GM18519 (cell line): ENCODE results near the gene BRD1.

Experiments used
- ATAC-seq: cut with Tn5 transposase; IDR thresholded peaks from one replicate; pipeline ENCODE4 v1.9.1; 2021; ENCODE audit warnings: mild to moderate bottlenecking, moderate library complexity; ENCODE audit not compliant: unreplicated experiment, low FRiP score

BRD1 gene

DNA sequence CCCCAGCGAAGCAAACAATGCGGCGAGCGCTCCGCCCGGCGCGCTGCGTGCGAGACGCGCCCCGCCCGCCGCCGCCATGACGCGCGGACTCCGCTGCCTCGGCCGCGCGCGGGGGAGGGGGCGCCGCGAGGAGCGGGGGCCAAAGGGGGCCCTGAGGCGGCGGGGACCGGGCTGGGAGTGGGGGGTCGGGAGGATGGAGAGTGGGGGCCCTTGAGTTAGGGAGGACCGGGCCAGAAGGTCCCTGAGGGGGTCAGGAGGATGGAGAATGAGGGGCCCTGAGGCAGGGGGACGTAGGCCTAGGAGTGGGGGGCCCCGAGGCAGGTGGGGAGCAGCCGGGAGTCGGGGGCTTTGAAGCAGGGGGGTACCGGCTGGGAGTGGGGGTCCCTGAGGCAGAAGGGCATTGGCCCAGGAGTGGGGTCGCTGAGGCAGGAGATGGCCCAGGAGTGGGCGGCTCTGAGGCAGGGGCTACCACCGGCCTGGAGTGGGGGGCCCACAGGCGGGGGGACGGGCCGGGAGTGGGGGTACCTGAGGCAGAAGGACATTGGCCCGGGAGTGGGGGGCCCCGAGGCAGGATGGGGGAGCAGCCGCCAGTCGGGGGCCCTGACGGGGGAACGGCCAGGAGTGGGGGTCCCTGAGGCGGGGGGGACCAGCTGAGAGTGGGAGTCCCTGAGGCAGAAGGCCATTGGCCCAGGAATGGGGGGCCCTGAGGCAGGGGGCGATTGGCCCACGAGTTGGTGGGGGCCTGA lies at the start of gene BRD1:
BRD1 (minus strand) TSS at position 21 of the 746 bp plus-strand sequence. CDS start 3,556 bp downstream, outside the sequence.
- no peak for ATAC-seq

DNA sequence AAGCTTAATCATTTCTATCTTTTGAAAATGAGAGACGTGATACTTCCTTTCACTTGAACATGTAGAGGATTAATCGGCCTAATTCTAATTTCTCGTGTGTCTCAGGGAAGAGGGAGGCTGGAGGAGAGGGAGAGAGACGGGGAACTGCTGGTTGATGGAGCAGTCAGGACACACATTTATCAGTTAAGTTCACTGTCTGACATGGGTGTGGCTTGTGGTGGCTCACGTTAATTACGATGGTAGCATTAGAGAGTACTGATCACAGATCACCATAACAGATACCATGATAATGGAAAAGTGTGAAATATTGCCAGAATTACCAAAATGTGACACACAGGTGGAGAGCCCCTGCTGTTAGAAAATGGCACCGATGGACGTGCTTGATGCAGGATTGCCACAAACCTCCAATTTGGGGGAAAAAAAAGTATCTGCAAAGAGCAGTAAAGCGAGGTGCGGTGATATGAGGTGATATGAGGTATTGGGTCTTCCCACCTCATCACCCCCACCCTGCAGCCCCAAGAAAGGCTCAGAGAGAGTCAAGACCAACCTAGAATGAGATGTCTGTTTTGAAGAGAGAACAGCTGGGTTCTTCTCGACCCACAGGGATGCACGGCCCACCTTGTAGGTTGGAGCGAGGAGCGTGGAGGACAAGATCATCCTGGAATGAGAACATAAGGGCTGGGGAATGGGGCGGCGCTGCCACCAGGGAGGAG lies 45.7 kb upstream of the BRD1 start:
- ATAC-seq, result no peak

DNA sequence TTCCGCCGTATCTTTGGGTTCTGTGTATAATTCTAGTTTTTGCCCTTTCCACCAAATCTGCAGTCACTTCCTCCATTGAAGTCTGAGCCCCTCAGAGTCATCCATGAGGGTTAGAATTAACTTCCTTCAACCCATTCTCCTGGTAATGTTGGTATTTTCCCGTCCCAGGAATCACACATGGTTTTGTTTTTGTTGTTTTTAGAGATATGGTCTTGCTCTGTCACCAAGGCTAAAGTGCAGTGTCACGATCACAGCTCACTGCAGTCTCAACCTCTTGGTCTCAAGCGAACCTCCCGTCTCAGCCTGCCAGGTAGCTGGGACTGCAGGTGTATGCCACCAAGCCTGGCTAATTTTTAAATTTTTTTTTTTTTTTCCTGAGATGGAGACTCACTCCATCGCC lies 44.7 kb upstream of the BRD1 start:
- no peak for ATAC-seq

DNA sequence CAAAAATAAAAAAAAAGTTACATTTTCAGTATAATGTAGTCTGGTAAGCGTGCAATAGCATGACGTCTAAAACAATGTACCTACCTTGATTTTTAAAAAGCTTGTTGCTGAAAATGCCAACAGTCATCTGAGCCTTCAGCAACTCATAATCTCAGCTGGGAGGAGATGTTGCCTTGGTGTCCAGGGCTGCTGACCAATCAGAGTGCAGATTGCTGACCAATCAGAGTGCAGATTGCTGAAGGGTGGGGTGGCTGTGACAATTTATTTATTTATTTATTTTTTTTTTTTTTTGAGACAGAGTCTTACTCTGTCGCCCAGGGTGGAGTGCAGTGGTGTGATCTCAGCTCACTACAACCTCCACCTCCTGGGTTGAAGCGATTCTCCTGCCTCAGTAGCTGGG lies 43.8 kb upstream of the BRD1 start:
- no peak for ATAC-seq

DNA sequence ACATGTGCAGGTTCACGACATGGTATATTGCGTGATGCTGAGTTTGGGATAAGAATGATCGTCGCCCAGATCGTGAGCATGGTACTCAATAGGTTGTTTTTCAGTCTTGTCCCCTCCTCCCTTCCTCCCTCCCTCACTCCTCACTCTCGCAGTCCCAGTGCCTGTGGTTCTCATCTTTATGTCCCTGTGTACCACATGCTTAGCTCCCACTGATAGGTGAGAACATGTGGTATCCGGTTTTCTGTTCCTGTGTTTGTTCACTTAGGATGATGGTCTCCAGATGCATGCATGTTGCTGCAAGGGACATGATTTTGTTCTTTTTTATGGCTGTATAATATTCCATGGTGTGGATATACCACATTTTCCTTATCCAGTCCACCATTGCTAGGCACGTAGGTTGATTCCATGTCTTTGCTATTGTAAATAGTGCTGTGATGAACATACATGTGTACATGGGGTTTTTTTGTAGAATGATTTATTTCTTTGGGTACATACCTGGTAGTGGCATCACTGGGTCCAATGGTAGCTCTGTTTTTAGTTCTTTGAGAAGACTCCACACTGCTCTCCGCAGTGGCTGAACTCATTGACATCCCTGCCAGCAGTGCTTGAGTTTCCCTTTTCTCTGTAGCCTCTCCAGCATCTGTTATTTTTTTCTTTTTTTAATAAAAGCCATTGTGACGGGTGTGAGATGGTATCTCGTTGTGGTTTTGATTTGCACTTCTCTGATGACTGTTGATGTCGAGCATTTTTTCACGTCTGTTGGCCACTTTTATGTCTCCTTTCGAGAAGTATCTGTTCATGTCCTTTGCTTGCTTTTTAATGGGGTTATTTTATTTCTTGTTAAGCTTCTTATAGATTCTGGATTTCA lies 42.4 kb upstream of the BRD1 start:
- ATAC-seq, result no peak

DNA sequence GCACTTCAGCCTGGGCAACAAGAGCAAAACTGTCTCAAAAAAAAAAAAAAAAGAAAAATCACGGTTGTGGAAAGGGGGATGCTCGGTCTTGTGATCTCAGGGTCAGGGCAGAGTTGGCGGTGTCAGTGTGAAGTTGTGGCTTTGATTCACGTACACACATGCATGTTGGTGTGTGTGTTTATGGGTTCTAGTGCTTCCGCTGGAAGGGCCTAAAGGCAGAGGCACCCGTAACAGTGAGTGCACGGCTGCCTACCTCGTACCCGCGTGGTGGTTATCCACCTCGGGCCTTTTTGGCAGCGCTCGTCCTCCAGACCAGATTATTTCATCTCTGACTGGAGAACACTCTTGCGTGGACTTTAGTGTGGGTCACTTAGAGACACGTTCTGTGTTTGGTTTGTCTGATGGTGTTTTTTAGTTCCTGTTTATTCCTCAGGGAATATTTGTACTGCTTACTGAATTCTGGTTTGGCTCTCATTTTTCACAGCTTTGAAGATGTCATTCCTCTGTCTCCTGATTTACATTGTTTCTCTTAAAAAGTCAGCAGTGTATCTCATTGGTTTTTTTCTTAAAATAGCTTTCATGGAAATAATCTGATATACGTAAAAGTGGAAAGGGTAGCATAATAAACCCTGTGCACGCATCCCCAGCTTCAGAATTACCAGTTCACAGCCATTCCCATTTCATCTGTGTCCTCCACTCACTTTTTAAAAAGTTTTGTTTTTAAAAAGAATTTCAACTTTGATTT lies 41.6 kb upstream of the BRD1 start:
- ATAC-seq, result no peak

DNA sequence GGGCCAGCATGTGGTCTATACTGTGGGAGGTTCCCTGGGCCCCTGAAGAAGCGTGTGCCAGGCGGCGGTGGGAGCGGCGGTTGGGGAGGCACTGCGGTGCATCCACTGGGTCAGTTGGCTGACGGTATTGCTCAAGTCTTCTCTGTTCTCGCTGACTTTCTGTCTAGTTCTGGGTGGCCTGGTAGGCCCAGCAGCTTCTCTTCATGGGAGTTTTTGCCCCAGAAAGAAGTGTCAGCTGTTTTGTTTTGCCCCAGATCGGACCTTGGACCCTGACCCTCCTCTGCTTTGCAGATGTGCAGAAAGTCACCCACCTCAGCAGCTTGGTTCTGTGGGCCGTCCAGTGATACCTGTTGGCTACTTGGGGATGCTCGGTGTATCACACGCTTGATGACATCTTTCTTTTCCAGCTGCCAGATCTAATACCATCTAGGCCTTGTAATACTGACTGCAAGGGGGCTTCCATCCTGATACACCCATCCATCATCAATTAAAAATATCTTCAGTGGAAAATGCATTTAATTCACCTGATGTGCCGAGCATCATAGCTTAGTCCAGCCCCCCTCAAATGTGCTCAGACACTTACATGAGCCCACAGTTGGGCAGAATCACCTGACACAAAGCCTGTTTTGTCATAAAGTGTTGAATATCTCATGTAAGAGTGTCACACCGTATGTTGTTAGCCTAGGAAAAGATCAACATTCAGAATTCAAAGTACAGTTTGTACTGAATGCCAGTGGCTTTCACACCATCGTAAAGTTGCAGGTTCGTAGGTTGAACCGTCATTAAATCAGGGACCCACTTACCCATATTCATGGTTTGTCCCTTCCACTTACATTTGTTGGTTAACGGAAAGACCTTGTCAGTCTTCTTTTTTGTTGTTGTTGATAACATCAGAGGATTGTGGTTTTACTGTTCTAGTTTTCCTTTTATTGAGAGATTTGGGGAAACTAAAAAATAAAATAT lies 39.9 kb upstream of the BRD1 start:
- no peak for ATAC-seq

DNA sequence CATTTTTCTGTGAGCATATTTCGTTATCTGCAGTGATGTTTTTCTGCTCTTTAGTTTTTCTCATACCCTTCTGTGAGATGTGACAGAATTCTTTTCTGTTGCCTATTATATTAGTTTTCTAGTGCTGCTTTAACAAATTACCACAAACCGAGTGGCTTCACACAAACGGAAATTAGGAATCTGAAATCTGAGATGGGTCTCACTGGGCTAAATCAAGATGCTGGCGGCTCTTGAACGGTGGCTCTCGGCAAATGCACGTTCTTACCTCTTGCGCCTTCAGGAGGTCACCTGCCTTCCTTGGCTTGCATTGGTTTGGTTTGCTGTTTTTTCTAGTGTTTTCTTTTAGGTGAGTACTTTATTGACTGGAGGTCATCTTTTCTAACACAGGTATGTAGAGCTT lies 39.0 kb upstream of the BRD1 start:
- no peak for ATAC-seq

DNA sequence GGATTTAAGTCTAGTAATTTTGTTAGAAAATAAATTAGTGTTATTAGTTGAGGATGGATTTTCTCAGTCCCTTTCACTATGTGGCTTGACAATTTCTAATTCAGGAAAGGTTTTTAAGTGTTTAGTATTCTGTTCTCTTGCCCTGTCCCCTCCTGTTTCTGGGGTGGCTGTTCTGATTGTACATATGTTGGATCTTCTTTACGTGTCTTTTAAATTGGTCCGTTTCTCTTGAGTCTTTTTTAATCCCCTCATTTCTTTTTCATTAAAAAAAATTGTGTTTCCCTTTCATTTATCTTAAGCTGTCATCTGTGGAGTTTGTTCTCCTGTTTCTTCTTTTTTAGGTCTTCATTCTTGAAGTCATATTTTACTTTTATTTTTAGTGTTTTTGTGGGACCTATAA lies 38.5 kb upstream of the BRD1 start:
- ATAC-seq, result no peak

DNA sequence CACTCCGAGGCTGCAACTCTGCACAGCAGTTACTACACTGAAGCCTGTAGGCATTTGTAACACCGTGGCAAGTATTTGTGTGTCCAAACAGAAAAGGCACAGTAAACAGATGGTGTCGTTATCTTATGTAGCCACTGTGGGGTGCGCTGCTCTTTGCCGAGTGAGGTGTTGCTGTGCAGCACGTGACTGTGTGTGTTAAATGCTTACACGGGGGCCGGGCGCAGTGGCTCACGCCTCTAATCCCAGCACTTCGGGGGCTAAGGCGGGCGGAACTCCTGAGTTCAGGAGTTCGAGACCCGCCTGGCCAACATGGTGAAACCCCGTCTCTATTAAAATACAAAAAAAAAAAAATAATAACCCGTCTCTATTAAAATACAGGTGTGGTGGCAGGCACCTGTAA lies 37.5 kb upstream of the BRD1 start:
- no peak for ATAC-seq

DNA sequence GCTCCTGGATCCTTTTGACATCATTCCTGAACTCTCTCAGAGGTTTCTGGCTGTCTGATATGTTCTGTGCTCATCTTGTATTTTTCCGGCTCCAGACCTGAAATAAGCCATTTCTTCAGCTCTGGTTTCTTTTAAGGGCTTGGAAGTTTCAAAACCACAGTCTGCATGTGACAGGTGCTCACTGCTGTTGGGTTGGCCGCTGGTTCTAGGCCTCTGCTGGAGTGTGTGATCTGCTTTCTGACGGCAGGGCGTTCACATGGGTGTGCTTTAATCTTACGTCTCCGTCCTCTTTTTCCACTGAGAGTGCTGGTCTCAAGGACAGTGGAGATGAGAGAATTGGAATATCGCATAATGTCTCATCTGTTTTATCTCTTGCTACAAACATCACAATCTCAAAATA lies 36.3 kb upstream of the BRD1 start:
- ATAC-seq, result no peak

DNA sequence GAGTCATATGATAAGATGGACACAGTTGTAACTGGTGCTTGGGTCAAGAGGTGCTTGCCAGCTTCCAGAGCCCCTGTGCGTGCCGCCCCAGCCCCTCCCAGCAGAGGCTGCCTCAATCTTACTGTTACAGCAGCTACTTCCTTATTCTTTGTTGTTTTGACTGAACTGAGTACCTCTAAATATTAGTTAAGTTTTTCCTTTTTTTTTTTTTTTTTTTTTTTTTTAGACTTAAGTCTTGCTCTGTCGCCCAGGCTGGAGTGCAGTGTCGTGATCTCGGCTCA lies 34.8 kb upstream of the BRD1 start:
- ATAC-seq, result no peak

DNA sequence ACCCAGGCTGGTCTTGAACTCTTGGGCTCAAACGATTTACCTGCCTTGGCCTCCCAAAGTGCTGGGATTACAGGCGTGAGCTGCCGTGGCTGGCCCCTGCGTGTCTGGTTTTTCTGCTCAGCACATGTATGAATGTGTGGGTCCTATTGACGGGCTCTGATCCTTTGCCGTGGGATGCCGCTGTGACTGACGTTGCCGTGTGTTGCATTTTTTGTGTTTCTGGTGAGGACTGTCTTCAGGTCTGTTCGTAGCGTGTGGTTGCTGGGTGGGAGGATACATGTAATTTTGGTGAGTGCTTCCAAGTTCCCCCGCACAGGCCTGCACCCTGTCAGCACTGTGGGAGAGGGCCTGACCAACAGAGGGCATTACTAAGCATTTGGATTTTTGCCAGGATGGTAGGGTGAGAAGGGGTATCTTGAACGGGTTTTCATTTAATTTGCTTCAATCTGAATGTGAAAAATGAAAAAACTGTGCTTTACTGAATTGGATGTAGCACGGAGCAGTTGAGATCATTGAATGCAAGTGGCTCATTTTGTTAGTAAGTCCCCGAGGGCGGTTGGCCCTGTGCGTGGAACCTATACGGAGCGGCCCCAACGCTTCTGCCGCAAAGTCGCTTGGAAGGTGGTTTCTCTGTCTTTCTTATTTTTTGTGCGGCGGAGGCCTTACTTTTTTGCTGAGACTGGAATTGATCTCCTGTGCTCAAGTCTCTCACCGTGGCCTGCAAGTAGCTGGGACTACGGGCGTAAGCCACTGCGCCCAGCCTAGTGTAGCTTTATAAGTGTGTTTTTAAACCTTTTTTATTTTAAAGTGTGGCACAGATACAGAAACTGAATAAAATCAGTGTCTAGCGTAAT lies 34.2 kb upstream of the BRD1 start:
- ATAC-seq, result no peak

DNA sequence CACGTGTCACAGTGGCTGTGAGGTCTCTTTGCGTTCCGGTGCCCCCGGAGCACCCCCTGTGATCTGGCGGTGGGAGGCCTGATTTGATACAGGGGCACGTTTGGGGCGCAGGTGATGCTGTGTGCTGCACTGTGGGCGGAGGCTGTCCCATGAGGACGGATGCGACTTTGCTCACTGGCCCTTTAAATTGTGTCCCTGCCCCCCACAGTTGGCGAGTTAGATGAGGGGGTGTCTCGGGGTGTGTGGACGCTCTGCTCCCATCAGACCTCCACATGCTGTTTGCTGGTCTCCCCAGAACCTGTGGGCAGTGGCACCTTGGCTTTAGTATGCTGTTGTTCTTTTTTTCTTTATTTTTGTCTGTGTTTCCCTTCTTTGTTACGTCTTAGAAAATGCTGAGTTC lies 31.2 kb upstream of the BRD1 start:
- ATAC-seq, result no peak

DNA sequence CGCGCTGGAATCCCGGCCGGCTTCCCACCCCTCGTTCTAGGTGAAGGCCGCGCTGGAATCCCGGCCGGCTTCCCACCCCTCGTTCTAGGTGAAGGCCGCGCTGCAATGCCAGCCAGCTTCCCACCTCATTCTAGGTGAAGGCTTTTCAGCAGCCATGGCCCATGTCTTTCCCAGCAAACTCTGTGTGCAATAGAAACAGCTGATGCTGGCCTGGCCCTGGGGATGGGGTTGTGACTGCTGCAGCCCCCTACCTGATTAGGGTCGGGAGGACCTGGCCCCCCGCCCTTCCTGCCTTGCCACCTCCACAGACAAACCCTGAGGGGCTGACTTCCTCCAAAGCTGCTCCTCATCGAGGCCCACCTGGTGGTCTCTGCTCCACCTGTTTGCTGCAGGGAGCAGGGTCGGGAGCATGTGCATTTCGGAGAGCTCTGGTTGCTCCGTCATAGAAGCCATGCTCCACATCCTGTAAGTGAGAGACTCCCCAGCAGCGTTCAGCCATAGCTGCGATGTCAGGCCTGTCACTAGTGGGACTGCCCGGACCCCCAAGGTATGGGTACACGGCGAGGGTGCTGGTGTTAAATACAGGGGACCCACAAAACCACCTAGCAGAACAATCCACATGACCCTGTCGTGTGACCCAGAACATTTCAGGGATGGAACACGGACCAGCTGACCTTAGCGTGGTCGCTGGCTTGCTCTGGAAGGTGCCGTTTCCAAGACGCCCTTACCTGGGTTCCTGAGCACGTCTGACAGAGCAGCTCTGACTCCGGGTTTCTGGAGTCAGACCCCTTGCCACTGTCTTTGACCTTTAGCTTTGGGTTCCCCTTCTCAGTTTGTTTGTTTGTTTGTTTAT lies 29.3 kb upstream of the BRD1 start:
- ATAC-seq, result no peak

DNA sequence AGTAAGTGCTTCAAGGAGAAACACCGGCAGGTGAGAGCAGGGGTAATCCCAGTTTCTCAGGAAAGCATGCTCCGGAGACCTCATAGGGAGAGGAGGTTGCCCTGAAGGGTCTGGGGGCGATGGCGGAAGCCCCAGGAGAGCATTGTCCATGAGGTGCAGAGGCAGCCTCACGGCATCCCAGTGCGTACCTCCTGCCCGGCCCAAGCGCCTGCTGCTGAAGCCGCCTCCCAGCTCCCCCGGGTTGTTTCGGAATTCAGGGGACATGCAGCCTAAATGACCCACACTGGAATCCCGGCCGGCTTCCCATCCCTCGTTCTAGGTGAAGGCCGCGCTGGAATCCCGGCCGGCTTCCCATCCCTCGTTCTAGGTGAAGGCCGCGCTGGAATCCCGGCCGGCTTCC lies 28.7 kb upstream of the BRD1 start:
- no peak for ATAC-seq

DNA sequence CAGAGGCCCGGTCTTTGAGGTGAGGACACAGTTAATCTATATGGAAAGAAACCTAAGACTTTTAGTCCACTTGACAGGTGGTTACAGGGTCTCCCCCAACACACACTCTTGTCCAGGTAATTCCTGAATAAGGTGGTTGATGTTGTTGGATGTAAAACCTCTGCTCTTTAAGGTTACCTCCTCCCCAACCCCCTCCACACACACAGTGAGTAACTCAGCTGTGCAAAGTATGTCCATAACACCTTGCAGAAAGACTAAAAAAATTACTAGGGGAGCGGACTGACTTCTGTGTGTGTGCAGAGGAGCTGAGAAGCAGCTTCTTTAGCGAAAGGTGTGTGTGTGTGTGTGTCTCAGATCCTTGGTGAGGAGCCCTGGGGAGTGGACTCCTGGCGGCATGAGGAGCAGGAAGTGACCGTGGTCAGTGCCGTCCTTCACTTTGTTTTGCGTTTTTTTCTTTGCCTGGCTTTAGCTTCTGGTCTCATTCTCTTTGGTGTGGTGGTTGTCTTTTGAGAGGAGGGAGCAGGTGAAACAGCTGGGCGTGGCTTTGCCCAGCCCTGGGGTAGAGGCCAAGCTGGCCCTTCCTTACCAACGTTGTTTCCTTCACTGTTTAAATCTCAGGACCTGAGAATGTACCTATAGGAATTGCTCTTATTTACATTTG lies 27.7 kb upstream of the BRD1 start:
- no peak for ATAC-seq
